ENCODE results near the gene ZFAND4. TPM values are rescaled to one million over a fixed set of nuclear protein-coding genes. Genes with fewer than 3 reads are reported as not detected.
"Not testable (repeated sequence)": the region's sequence is repeated elsewhere in the genome, so short reads cannot be mapped to it uniquely, and the experiment has no call there.

Gene ZFAND4
- total RNA-seq, result 18.7 TPM
- long read RNA-seq, partial matches to known transcripts, result 1 of 16 reads
- long read RNA-seq, other reads (novel, unspliced or antisense), result 15 of 16 reads

GRCh38 chr10:45672181-45673073 is at the start of gene ZFAND4:
Gene ZFAND4, minus strand, starts transcription at chr10:45672772. Its CDS starts 9,047 bp downstream, at chr10:45663725.
- DNase-seq (peak; percentile 100), ATAC-seq (peak; percentile 98)
- intact Hi-C loops (cut with DNase I), result no loop called here
- Histone ChIP-seq H3K4me3 (peak within 1 kb of the TSS; percentile 81), H3K36me3 (no peaks in the 10 kb centered on the region), H3K4me1 (no peaks in the 10 kb centered on the region), H3K27ac (peak within 1 kb of the TSS; percentile 84), H3K9me3 (no peaks in the 10 kb centered on the region), H3K27me3 (no peaks in the 10 kb centered on the region)
- TF ChIP-seq CTCF (IDR thresholded peaks at IDR 0.05), result peak; percentile 53

- H3K4me1 ChIP-seq; ATAC-seq; DNase-seq; intact Hi-C loops (cut with DNase I); H3K4me3 ChIP-seq; H3K27ac ChIP-seq; H3K36me3 ChIP-seq; H3K27me3 ChIP-seq; H3K9me3 ChIP-seq: not testable (repeated sequence)
These were observed 48.9 kb upstream of the ZFAND4 start for GRCh38 chr10:45721503-45721902.

GRCh38 chr10:45717642-45718041 is 45.1 kb upstream of the ZFAND4 start:
- not testable (repeated sequence) for H3K4me1 ChIP-seq

GRCh38 chr10:45717053-45717452 is 44.5 kb upstream of the ZFAND4 start:
- H3K4me3 ChIP-seq; ATAC-seq; H3K27me3 ChIP-seq; intact Hi-C loops (cut with DNase I); H3K4me1 ChIP-seq; DNase-seq; H3K36me3 ChIP-seq; H3K9me3 ChIP-seq; H3K27ac ChIP-seq: not testable (repeated sequence)

More at GRCh38 chr10:45717642-45718041, 45.1 kb upstream of the ZFAND4 start:
- ATAC-seq; H3K27me3 ChIP-seq; H3K27ac ChIP-seq; H3K4me3 ChIP-seq; H3K36me3 ChIP-seq; intact Hi-C loops (cut with DNase I); H3K9me3 ChIP-seq; DNase-seq: not testable (repeated sequence)

- DNase-seq; H3K9me3 ChIP-seq; intact Hi-C loops (cut with DNase I); H3K36me3 ChIP-seq; H3K4me3 ChIP-seq; H3K27me3 ChIP-seq; H3K4me1 ChIP-seq; H3K27ac ChIP-seq: not testable (repeated sequence)
- ATAC-seq, result peak; percentile 45
These were observed 38.7 kb upstream of the ZFAND4 start for GRCh38 chr10:45711223-45711622.

GRCh38 chr10:45710200-45710796 is 37.7 kb upstream of the ZFAND4 start:
- H3K4me1 ChIP-seq; H3K4me3 ChIP-seq; H3K36me3 ChIP-seq; H3K9me3 ChIP-seq; H3K27me3 ChIP-seq; DNase-seq; intact Hi-C loops (cut with DNase I); H3K27ac ChIP-seq: not testable (repeated sequence)
- ATAC-seq, result peak; percentile 63

- intact Hi-C loops (cut with DNase I); DNase-seq; H3K4me3 ChIP-seq; H3K27ac ChIP-seq; H3K36me3 ChIP-seq; H3K9me3 ChIP-seq; H3K4me1 ChIP-seq; H3K27me3 ChIP-seq; ATAC-seq: not testable (repeated sequence)
These were observed 5.9 kb upstream of the ZFAND4 start for GRCh38 chr10:45678467-45678866.

GRCh38 chr10:45675388-45675787 is 2.8 kb upstream of the ZFAND4 start:
- H3K9me3 ChIP-seq, result no peaks in the 10 kb centered on the region
- no peaks in the 10 kb centered on the region for H3K4me1 ChIP-seq
- ATAC-seq (no peak), DNase-seq (no peak)
- no peak overlapping the region for H3K27ac ChIP-seq
- H3K27me3 ChIP-seq, result no peaks in the 10 kb centered on the region
- intact Hi-C loops (cut with DNase I), result no loop called here
- no peaks in the 10 kb centered on the region for H3K36me3 ChIP-seq
- no peak for TF ChIP-seq CTCF (IDR thresholded peaks at IDR 0.05)
- H3K4me3 ChIP-seq, result no peak overlapping the region
